MM.1S (cell line): ENCODE results near the gene VSX1.

Experiments used
- DNase-seq: peaks from one replicate; pipeline ENCODE4 v3.0.0-alpha.2; 2015
- H2AFZ ChIP-seq: fragments of 300-600 bp; sonication (generic); 2 replicates; pipeline ENCODE4 v1.6.0; 2016; ENCODE audit warnings: antibody characterized with exemption, low read length
- H3F3A ChIP-seq: fragments of 300-600 bp; sonication (generic); 2 replicates; pipeline ENCODE4 v1.6.1; 2016; ENCODE audit warnings: mild to moderate bottlenecking, antibody characterized with exemption, low read length, moderate library complexity, mixed read lengths; ENCODE audit not compliant: insufficient read depth
- H3K27ac ChIP-seq: fragments of 300-600 bp; sonication (generic); 2 replicates; pipeline ENCODE4 v1.5.1; 2016; ENCODE audit warnings: mild to moderate bottlenecking, low read length
- H3K27me3 ChIP-seq: fragments of 300-600 bp; sonication (generic); replicated peaks from 2 replicates; pipeline ENCODE4 v1.6.0; 2016; ENCODE audit warnings: low read length; ENCODE audit not compliant: insufficient read depth
- H3K36me3 ChIP-seq: fragments of 300-600 bp; sonication (generic); replicated peaks from 2 replicates; pipeline ENCODE4 v1.6.1; 2016; ENCODE audit warnings: mild to moderate bottlenecking, low read length, mixed read lengths; ENCODE audit not compliant: insufficient read depth
- H3K4me1 ChIP-seq: fragments of 300-600 bp; sonication (generic); 2 replicates; pipeline ENCODE4 v1.6.1; 2016; ENCODE audit warnings: low read length, mixed read lengths
- H3K4me2 ChIP-seq: fragments of 300-600 bp; sonication (generic); 2 replicates; pipeline ENCODE4 v1.6.0; 2016; ENCODE audit warnings: low read depth, low read length
- H3K4me3 ChIP-seq: fragments of 300-600 bp; sonication (generic); 2 replicates; pipeline ENCODE4 v1.5.1; 2016; ENCODE audit warnings: low read length, mixed read lengths
- H3K79me2 ChIP-seq: fragments of 300-600 bp; sonication (generic); 2 replicates; pipeline ENCODE4 v1.6.1; 2016; ENCODE audit warnings: mixed run types, low read length, mixed read lengths
- H3K9ac ChIP-seq: fragments of 300-600 bp; sonication (generic); 2 replicates; pipeline ENCODE4 v1.6.1; 2016; ENCODE audit warnings: low read length, mixed read lengths
- H3K9me2 ChIP-seq: fragments of 300-600 bp; sonication (generic); replicated peaks from 2 replicates; pipeline ENCODE4 v1.6.1; 2016; ENCODE audit warnings: mild to moderate bottlenecking, low read length, mixed read lengths; ENCODE audit not compliant: insufficient read depth
- H3K9me3 ChIP-seq: fragments of 300-600 bp; sonication (generic); replicated peaks from 2 replicates; pipeline ENCODE4 v1.6.1; 2016; ENCODE audit warnings: mild to moderate bottlenecking, low read length, mixed read lengths; ENCODE audit not compliant: insufficient read depth
- H4K20me1 ChIP-seq: fragments of 300-600 bp; sonication (generic); 2 replicates; pipeline ENCODE4 v1.6.1; 2016; ENCODE audit warnings: mild to moderate bottlenecking, low read length, moderate library complexity, mixed read lengths; ENCODE audit not compliant: insufficient read depth
- CTCF ChIP-seq: fragments of 300-600 bp; sonication (generic); IDR thresholded peaks from 2 replicates; pipeline ENCODE4 v1.5.1; 2016; ENCODE audit warnings: antibody characterized with exemption, low read length, mixed read lengths
- EZH2 ChIP-seq: fragments of 300-600 bp; sonication (generic); optimal IDR thresholded peaks from 2 replicates; pipeline ENCODE3; 2017; ENCODE audit warnings: low read depth, mild to moderate bottlenecking, antibody characterized with exemption, low read length, mixed read lengths
- EZH2phosphoT487 ChIP-seq: fragments of 300-600 bp; sonication (generic); IDR thresholded peaks from 2 replicates; pipeline ENCODE4 v1.6.1; 2018; ENCODE audit warnings: antibody characterized with exemption, low read length

VSX1 gene

GRCh38 chr20:25045343-25045712 is 36.6 kb downstream of the VSX1 start:
- no peak overlapping the region for H2AFZ ChIP-seq
- H3K27me3 ChIP-seq = no peaks in the 10 kb centered on the region
- no peak for DNase-seq
- no peak overlapping the region for H3K9ac ChIP-seq
- H3K4me1 ChIP-seq = no peaks in the 10 kb centered on the region
- H3F3A ChIP-seq = no peaks in the 10 kb centered on the region
- peaks cover 87% of the 10 kb centered on the region for H3K79me2 ChIP-seq
- no peak for TF ChIP-seq CTCF
- no peak for TF ChIP-seq EZH2phosphoT487
- no peak for TF ChIP-seq EZH2
- H3K9me2 ChIP-seq = no peaks in the 10 kb centered on the region
- H3K4me3 ChIP-seq = no peak overlapping the region
- no peaks in the 10 kb centered on the region for H4K20me1 ChIP-seq
- H3K9me3 ChIP-seq = no peaks in the 10 kb centered on the region
- 0 out of 2 replicates have a peak, but pooled peaks cover 4% of the 10 kb centered on the region for H3K36me3 ChIP-seq
- H3K4me2 ChIP-seq = no peak overlapping the region
- no peak overlapping the region for H3K27ac ChIP-seq

GRCh38 chr20:25044660-25045342 is 37.1 kb downstream of the VSX1 start:
- H3K4me1 ChIP-seq = no peaks in the 10 kb centered on the region
- no peak overlapping the region for H3K27ac ChIP-seq
- H3F3A ChIP-seq = no peaks in the 10 kb centered on the region
- H3K27me3 ChIP-seq = no peaks in the 10 kb centered on the region
- TF ChIP-seq EZH2phosphoT487 (no peak), CTCF (no peak), EZH2 (no peak)
- peaks cover 87% of the 10 kb centered on the region for H3K79me2 ChIP-seq
- no peaks in the 10 kb centered on the region for H3K9me2 ChIP-seq
- H3K4me3 ChIP-seq = no peak overlapping the region
- 0 out of 2 replicates have a peak, but pooled peaks cover 4% of the 10 kb centered on the region for H3K36me3 ChIP-seq
- no peak overlapping the region for H3K9ac ChIP-seq
- H3K9me3 ChIP-seq = no peaks in the 10 kb centered on the region
- H4K20me1 ChIP-seq = no peaks in the 10 kb centered on the region
- DNase-seq = no peak
- no peak overlapping the region for H2AFZ ChIP-seq
- no peak overlapping the region for H3K4me2 ChIP-seq

GRCh38 chr20:25044261-25044560 is 37.7 kb downstream of the VSX1 start:
- H3K36me3 ChIP-seq = 0 out of 2 replicates have a peak, but pooled peaks cover 4% of the 10 kb centered on the region
- H3K27me3 ChIP-seq = no peaks in the 10 kb centered on the region
- DNase-seq = no peak
- H3K4me1 ChIP-seq = 0 out of 2 replicates have a peak, but pooled peaks cover 5% of the 10 kb centered on the region
- TF ChIP-seq EZH2phosphoT487 = no peak
- TF ChIP-seq EZH2 = no peak
- no peak for TF ChIP-seq CTCF
- no peaks in the 10 kb centered on the region for H3F3A ChIP-seq
- H3K27ac ChIP-seq = no peak overlapping the region
- H3K9me2 ChIP-seq = no peaks in the 10 kb centered on the region
- H3K4me3 ChIP-seq = no peak overlapping the region
- H3K9me3 ChIP-seq = no peaks in the 10 kb centered on the region
- peaks cover 87% of the 10 kb centered on the region for H3K79me2 ChIP-seq
- no peaks in the 10 kb centered on the region for H4K20me1 ChIP-seq
- H3K4me2 ChIP-seq = no peak overlapping the region
- H2AFZ ChIP-seq = no peak overlapping the region
- H3K9ac ChIP-seq = no peak overlapping the region
